Peyer's patch (tissue), 4 donors: ENCODE data around the gene ESPN.

Source experiments
- POLR2A ChIP-seq, 2 donors: fragments of 450-650 bp; IDR thresholded peaks; one replicate each; pipeline ENCODE4 v1.5.1; 2017; ENCODE audit warnings: antibody characterized with exemption in 2 of 2, mild to moderate bottlenecking in 2 of 2, moderate library complexity in 2 of 2
- TF ChIP-seq, protein P1 (sequence below), 6 experiments: fragments of 450-650 bp in 4 of 6; fragments of 200-600 bp in 2 of 6; sonication (generic) in 1 of 6; IDR thresholded peaks; one replicate each; pipeline ENCODE4 v1.5.1; 2017 to 2019; ENCODE audit warnings: antibody characterized with exemption in 6 of 6, mild to moderate bottlenecking in 3 of 6, moderate library complexity in 1 of 6

DNA sequence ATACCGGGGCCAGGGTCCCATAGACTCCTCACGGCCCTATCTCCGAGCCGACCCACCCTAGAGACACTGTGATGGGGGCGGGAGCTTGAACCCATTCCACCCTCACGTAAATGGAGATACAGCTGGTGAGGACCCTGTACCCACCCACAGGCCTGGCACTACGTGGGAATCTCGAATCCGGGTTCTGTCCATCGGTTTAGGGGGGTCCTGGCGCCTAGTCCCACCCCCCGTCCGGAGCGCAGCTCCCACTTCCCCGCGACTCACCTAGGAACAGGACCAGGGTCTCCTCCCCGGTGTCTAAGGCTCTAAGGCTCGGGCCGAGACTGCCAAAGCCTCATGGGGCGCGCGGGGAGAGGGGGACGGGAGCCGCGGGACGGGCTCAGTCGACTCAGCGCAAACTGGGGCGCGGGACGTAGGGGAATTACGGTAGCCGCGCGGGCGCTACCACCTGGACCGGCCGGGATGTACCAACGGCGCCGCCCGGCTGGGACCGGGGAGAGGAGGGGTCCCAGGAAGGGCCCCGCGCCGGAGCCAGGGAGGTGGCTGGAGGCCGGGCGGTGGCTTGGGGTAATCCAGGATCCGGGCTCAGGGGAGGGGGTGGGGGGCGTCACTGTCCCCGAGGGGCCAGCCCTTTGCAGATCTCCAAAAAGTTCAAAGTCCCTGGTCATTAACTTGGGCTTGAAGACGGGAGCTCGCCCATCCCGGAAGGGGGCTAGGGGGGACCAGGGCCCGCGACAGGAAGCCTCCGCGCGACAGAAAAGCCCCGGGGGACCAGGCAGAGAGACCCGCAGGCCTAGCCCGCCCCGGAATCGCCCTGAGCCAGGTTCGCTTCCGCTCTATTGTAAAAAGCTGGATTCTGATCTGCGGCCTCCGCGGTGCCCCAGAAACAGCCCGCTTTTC, 65.9 kb downstream of the ESPN start:
- TF ChIP-seq, protein P1, sequence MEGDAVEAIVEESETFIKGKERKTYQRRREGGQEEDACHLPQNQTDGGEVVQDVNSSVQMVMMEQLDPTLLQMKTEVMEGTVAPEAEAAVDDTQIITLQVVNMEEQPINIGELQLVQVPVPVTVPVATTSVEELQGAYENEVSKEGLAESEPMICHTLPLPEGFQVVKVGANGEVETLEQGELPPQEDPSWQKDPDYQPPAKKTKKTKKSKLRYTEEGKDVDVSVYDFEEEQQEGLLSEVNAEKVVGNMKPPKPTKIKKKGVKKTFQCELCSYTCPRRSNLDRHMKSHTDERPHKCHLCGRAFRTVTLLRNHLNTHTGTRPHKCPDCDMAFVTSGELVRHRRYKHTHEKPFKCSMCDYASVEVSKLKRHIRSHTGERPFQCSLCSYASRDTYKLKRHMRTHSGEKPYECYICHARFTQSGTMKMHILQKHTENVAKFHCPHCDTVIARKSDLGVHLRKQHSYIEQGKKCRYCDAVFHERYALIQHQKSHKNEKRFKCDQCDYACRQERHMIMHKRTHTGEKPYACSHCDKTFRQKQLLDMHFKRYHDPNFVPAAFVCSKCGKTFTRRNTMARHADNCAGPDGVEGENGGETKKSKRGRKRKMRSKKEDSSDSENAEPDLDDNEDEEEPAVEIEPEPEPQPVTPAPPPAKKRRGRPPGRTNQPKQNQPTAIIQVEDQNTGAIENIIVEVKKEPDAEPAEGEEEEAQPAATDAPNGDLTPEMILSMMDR (IDR thresholded peaks at IDR 0.05): no peak
- TF ChIP-seq POLR2A (IDR thresholded peaks at IDR 0.05): peak; percentile 19 to 45
